ENCODE results near the gene ACACB.

GRCh38 chr12:109253913-109254544 is 137.6 kb downstream of the ACACB start:
- no peak for TF ChIP-seq CTCF (IDR thresholded peaks at IDR 0.05; ENCODE audit: poor library complexity, severe bottlenecking)
- TF ChIP-seq EP300 (conservative IDR thresholded peaks at IDR 0.05; ENCODE audit: poor library complexity, severe bottlenecking), result no peak
- TF ChIP-seq RAD21 (conservative IDR thresholded peaks at IDR 0.05), result no peak
- TF ChIP-seq TAF1 (IDR thresholded peaks at IDR 0.05; ENCODE audit: low read depth), result no peak
- TF ChIP-seq EZH2 (IDR thresholded peaks at IDR 0.05; ENCODE audit: borderline replicate concordance, insufficient read depth, low read length, poor library complexity, severe bottlenecking), result no peak
- TF ChIP-seq POLR2AphosphoS5 (IDR thresholded peaks at IDR 0.05), result no peak

All from neural cell (in vitro differentiated cells).